Osteoblast (primary cell): Measurements from ENCODE around the gene HEXD. TPM values are rescaled to one million over a fixed set of nuclear protein-coding genes. Genes with fewer than 3 reads are reported as not detected.
"Not testable (repeated sequence)": the region's sequence is repeated elsewhere in the genome, so short reads cannot be mapped to it uniquely, and the experiment has no call there.

Experiments used
- DNase-seq: peaks from one replicate; pipeline ENCODE4 v3.0.0; 2011; ENCODE audit warnings: low spot score, mixed read lengths; ENCODE audit not compliant: insufficient read length; ENCODE audit errors: missing footprints
- H2AFZ ChIP-seq: 2 replicates; pipeline ENCODE4 v1.6.0; 2011; ENCODE audit warnings: mild to moderate bottlenecking, low read length
- H3K27ac ChIP-seq: 2 replicates; pipeline ENCODE4 v1.5.1; 2011; ENCODE audit warnings: mild to moderate bottlenecking, low read depth, low read length, moderate library complexity
- H3K27me3 ChIP-seq: 2 replicates; pipeline ENCODE4 v1.6.0; 2012; ENCODE audit warnings: mild to moderate bottlenecking, control low read depth, inconsistent platforms, low read length, moderate library complexity; ENCODE audit not compliant: insufficient read depth
- H3K36me3 ChIP-seq: 2 replicates; pipeline ENCODE4 v1.5.1; 2011; ENCODE audit warnings: mild to moderate bottlenecking, low read length, control low read depth, moderate library complexity; ENCODE audit not compliant: insufficient read depth
- H3K4me1 ChIP-seq: 2 replicates; pipeline ENCODE4 v1.5.1; 2011; ENCODE audit warnings: mild to moderate bottlenecking, low read length, control low read depth, moderate library complexity; ENCODE audit not compliant: insufficient read depth
- H3K4me2 ChIP-seq: 2 replicates; pipeline ENCODE4 v1.6.0; 2011; ENCODE audit warnings: mild to moderate bottlenecking, low read length; ENCODE audit not compliant: insufficient read depth
- H3K4me3 ChIP-seq: fragments of 200-600 bp; sonication (generic); 3 replicates; pipeline ENCODE4 v1.5.1; 2012; ENCODE audit warnings: mild to moderate bottlenecking, low read length, inconsistent platforms; ENCODE audit not compliant: insufficient read depth
- H3K79me2 ChIP-seq: 2 replicates; pipeline ENCODE4 v1.6.0; 2012; ENCODE audit warnings: mild to moderate bottlenecking, low read length, control low read depth, inconsistent platforms; ENCODE audit not compliant: insufficient read depth
- H3K9me3 ChIP-seq: 2 replicates; pipeline ENCODE4 v1.5.1; 2011; ENCODE audit warnings: low read depth, low read length, control low read depth
- H4K20me1 ChIP-seq: 2 replicates; pipeline ENCODE4 v1.6.0; 2012; ENCODE audit warnings: mild to moderate bottlenecking, low read length, control low read depth; ENCODE audit not compliant: insufficient read depth
- total RNA-seq: library from RNA; depleted of rRNA; stranded (reverse); fragments of >200 nt; gene quantifications from 2 replicates; pipeline ENCODE4 v1.2.3, GENCODE V29; 2012
- TF ChIP-seq, protein P1 (sequence below): IDR thresholded peaks from 2 replicates; pipeline ENCODE4 v1.5.1; 2011; ENCODE audit warnings: mild to moderate bottlenecking, low read depth, low read length, moderate library complexity; ENCODE audit errors: extremely low read depth

Gene HEXD
- total RNA-seq, 1 donor: 20.3 TPM

DNA sequence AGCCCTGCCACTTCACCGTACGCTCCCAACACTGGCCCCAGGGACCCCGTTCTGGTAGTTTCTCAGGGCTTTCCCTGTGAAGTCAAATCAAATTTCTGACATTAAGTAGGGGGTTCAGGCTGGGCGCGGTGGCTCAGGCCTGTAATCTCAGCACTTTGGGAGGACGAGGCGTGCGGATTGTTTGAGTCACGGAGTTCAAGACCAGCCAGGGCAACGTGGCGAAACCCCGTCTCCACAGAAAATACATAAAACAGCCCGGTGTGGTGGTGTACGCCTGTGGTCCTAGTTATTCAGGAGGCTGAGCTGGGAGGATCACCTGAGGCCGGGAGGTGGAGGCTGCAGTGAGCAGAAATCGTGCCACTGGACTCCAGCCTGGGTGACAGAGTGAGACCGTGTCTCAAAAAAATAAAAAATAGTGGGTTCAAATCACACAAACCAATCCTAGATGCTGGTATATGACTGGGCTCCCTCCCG lies 31.8 kb downstream of the HEXD start:
- peaks cover 17% of the 10 kb centered on the region for H4K20me1 ChIP-seq
- no peak for DNase-seq
- peaks cover 7% of the 10 kb centered on the region for H3K4me1 ChIP-seq
- H3K27me3 ChIP-seq: no peaks in the 10 kb centered on the region
- H3K4me2 ChIP-seq: peak overlapping the region; percentile 95
- H3K27ac ChIP-seq: peak overlapping the region; percentile 76
- H3K4me3 ChIP-seq: peak overlapping the region; percentile 93
- H3K9me3 ChIP-seq: no peaks in the 10 kb centered on the region
- peaks cover 3% of the 10 kb centered on the region for H3K36me3 ChIP-seq
- peaks cover 23% of the 10 kb centered on the region for H3K79me2 ChIP-seq
- peak overlapping the region; percentile 88 for H2AFZ ChIP-seq
- TF ChIP-seq, protein P1, sequence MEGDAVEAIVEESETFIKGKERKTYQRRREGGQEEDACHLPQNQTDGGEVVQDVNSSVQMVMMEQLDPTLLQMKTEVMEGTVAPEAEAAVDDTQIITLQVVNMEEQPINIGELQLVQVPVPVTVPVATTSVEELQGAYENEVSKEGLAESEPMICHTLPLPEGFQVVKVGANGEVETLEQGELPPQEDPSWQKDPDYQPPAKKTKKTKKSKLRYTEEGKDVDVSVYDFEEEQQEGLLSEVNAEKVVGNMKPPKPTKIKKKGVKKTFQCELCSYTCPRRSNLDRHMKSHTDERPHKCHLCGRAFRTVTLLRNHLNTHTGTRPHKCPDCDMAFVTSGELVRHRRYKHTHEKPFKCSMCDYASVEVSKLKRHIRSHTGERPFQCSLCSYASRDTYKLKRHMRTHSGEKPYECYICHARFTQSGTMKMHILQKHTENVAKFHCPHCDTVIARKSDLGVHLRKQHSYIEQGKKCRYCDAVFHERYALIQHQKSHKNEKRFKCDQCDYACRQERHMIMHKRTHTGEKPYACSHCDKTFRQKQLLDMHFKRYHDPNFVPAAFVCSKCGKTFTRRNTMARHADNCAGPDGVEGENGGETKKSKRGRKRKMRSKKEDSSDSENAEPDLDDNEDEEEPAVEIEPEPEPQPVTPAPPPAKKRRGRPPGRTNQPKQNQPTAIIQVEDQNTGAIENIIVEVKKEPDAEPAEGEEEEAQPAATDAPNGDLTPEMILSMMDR: no peak

DNA sequence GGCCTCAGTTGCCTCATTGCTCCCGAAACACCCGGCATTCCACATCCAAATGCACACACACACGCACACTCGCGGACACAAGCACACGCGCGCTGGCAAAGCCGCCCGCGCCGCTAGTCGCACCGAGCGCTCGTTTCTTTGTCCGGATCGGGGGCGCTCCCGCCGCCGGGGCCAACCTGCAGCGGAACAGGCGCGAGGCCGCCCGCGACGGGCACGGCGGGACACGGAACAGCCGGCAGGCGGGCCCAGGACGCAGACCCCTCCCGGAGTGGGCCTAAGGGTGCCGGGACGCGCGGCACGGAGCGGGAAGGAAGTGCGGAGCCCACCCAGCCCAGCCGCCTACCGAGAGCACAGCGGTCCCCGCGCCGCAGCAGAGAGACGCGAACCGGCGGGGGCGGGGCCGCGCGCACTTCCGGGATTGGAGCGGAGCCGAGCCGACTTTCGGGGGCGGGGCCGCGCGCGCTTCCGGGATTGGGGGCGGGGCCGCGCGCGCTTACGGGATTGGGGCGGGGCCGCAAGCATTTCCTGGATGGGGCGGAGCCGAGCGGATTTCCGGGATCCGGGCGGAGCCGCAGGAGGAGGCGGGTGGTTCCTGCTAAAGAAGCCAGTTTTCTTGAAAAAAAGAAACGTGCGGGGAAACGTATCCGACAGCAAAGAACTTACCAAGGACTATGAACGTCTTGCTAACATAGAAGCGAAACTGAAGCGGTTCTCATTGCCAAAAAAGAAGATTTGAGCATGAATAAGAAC lies 32.4 kb downstream of the HEXD start, which contains the start of gene CYBC1:
Gene CYBC1, minus strand, starts transcription at position 396 of the 750 bp plus-strand sequence. CDS start 1,498 bp downstream, outside the sequence.
- peaks cover 7% of the 10 kb centered on the region for H3K4me1 ChIP-seq
- TF ChIP-seq, protein P1: no peak
- H2AFZ ChIP-seq: peak within 1 kb of the TSS; percentile 88
- no peaks in the 10 kb centered on the region for H3K27me3 ChIP-seq
- peak within 1 kb of the TSS; percentile 76 for H3K27ac ChIP-seq
- H3K4me3 ChIP-seq: peak within 1 kb of the TSS; percentile 93
- no peaks in the 10 kb centered on the region for H3K9me3 ChIP-seq
- peak within 1 kb of the TSS; percentile 95 for H3K4me2 ChIP-seq
- peaks cover 3% of the 10 kb centered on the region for H3K36me3 ChIP-seq
- peak; percentile 98 for DNase-seq
- H4K20me1 ChIP-seq: peaks cover 12% of the 10 kb centered on the region
- peaks cover 23% of the 10 kb centered on the region for H3K79me2 ChIP-seq

DNA sequence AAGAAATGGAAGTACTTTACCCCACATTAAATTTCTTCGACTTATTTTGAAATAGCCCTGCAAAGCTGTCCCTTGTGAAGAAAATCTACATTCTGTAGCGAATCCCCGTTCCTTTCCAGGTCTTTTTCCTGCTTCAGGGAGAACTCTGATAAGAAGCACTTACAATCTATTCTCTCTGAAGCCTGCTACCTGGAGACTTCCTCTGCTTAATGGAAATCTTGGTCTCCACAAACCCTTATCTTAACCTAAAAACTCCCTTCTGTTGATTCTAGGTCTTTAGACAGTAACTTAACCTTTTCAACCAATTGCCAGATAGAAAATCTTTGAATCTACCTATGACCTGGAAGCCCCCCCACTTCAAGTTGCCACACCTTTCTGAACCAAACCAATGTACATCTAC lies 34.0 kb downstream of the HEXD start:
- H3K4me3 ChIP-seq: no peak overlapping the region

DNA sequence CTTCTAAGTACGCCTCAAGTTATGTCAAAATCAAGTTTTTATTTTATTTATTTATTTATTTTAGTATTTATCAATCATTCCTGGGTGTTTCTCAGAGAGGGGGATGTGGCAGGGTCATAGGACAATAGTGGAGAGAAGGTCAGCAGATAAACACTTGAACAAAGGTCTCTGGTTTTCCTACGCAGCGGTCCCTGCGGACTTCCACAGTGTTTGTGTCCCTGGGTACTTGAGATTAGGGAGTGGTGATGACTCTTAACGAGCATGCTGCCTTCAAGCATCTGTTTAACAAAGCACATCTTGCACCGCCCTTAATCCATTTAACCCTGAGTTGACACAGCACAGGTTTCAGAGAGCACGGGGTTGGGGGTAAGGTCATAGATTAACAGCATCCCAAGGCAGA lies 35.0 kb downstream of the HEXD start:
- Histone ChIP-seq H3K79me2 (peaks cover 19% of the 10 kb centered on the region), H3K4me1 (peaks cover 15% of the 10 kb centered on the region)
- H4K20me1 ChIP-seq, H3K27me3 ChIP-seq, H3K36me3 ChIP-seq, H3K4me3 ChIP-seq, H3K4me2 ChIP-seq, H3K27ac ChIP-seq, H3K9me3 ChIP-seq, H2AFZ ChIP-seq, DNase-seq: not testable (repeated sequence)

More for the DNA sequence above, 34.0 kb downstream of the HEXD start:
- H3K27me3 ChIP-seq: no peaks in the 10 kb centered on the region
- H2AFZ ChIP-seq: no peak overlapping the region
- no peaks in the 10 kb centered on the region for H4K20me1 ChIP-seq
- H3K27ac ChIP-seq: no peak overlapping the region
- DNase-seq: no peak
- H3K79me2 ChIP-seq: peaks cover 23% of the 10 kb centered on the region
- no peaks in the 10 kb centered on the region for H3K36me3 ChIP-seq
- TF ChIP-seq, protein P1: no peak
- no peaks in the 10 kb centered on the region for H3K9me3 ChIP-seq
- H3K4me1 ChIP-seq: peaks cover 7% of the 10 kb centered on the region
- H3K4me2 ChIP-seq: no peak overlapping the region

DNA sequence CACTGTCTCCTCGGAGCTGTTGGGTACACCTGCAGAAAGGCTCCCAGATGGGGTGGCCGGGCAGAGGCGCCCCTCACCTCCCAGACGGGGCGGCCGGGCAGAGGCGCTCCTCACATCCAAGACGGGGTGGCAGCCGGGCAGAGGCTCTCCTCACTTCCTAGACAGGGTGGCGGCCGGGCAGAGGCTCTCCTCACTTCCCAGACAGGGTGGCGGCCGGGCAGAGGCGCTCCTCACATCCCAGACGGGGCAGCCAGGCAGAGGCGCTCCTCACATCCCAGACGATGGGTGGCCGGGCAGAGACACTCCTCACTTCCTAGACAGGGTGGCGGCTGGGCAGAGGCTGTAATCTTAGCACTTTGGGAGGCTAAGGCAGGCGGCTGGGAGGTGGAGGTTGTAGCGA lies 35.6 kb downstream of the HEXD start:
- not testable (repeated sequence) for H3K4me3 ChIP-seq, H3K9me3 ChIP-seq, DNase-seq, H3K4me2 ChIP-seq, H4K20me1 ChIP-seq, H3K27ac ChIP-seq, H3K27me3 ChIP-seq, H2AFZ ChIP-seq, H3K36me3 ChIP-seq
- Histone ChIP-seq H3K79me2 (peaks cover 18% of the 10 kb centered on the region), H3K4me1 (peaks cover 15% of the 10 kb centered on the region)
